ENCODE results near the gene SLC35F3. TPM values are rescaled to one million over a fixed set of nuclear protein-coding genes. Genes with fewer than 3 reads are reported as not detected.

Gene SLC35F3
- total and polyA plus RNA-seq, 2 experiments from 2014 or later = 0.80 to 1.3 TPM

DNA sequence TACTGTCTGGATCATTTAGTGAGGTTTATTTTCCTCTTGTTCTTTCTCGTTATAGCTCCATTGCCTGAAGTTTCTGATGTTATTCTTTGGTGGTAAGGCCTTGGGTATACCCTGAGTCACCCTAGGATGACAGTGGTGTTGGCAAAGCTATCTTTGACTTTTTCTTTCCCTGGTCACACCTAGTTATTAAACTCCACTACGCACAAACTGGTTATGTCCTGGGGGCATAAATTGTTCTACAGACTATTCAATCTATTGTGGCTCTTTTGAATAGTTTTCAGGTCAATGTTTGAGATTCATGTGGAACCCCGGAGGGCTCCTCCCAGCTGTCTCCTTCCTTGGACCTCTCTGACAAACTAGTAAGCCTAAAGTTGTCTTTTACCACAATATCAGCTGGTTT, 157.7 kb downstream of the SLC35F3 start:
- H3K4me1 ChIP-seq (ENCODE audit: insufficient read depth) = no peaks in the 10 kb centered on the region
- H3K9me3 ChIP-seq (ENCODE audit: low read depth) = no peaks in the 10 kb centered on the region
- no peak overlapping the region for H2AFZ ChIP-seq
- TF ChIP-seq EZH2 (IDR thresholded peaks at IDR 0.05; ENCODE audit: borderline replicate concordance) = no peak
- TF ChIP-seq EZH2phosphoT487 (IDR thresholded peaks at IDR 0.05; ENCODE audit: low read depth, severe bottlenecking, unreplicated experiment) = no peak
- no peak for TF ChIP-seq CTCF (IDR thresholded peaks at IDR 0.05; ENCODE audit: poor library complexity)
- 79% methylated on average over 3 of the region's 3 CpGs for WGBS (ENCODE audit: low lambda C conversion rate, missing lambda C conversion rate)
- H3K9me2 ChIP-seq (replicated peaks; ENCODE audit: insufficient read depth) = no peaks in the 10 kb centered on the region
- H3K27me3 ChIP-seq = no peaks in the 10 kb centered on the region
- no peak for DNase-seq (ENCODE audit: low spot score)
- no peak overlapping the region for H3K27ac ChIP-seq
- no peaks in the 10 kb centered on the region for H4K20me1 ChIP-seq (ENCODE audit: insufficient read depth, poor library complexity, severe bottlenecking)
- no peak overlapping the region for H3K4me3 ChIP-seq
- H3K4me2 ChIP-seq = no peak overlapping the region
- H3K79me2 ChIP-seq = no peaks in the 10 kb centered on the region
- H3K36me3 ChIP-seq (replicated peaks; ENCODE audit: insufficient read depth, low read depth) = no peaks in the 10 kb centered on the region

DNA sequence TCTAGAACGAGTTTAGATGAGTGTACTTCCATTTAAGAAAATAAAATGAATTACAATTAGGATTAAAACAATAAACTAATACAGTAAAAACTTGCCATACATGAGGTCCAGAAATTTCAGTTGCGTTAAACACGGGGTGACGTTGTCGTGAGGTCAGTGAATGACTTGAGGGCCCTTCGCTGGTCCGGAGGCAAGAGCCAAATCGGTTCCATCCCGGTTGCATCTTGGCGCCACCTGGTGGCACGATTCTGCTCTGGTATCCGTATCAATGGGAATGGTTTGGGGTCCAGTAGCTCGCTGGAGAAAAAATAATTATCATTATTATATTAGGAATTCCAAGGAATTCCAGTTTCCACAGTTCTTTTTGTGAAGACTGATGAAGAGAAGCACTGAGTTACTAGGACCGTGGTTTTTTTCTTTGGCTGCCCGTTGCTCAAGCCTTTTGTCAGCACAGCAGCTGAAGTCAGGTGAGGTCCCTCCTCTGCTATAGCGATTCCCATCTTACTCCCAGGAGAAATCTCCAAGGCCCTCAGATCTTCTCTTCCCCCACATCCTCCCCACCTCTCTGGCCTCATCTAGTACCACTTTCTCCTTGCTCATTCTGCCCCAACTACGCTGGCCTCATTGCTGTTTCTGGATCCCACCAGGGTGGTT, 161.4 kb downstream of the SLC35F3 start:
- Histone ChIP-seq H3K79me2 (no peaks in the 10 kb centered on the region), H3K27ac (no peak overlapping the region), H3K9me3 (ENCODE audit: low read depth) (no peaks in the 10 kb centered on the region), H3K4me3 (no peak overlapping the region), H3K4me2 (no peak overlapping the region), H3K27me3 (no peaks in the 10 kb centered on the region), H2AFZ (no peak overlapping the region), H3K36me3 (replicated peaks; ENCODE audit: insufficient read depth, low read depth) (no peaks in the 10 kb centered on the region), H4K20me1 (ENCODE audit: insufficient read depth, poor library complexity, severe bottlenecking) (no peaks in the 10 kb centered on the region), H3K9me2 (replicated peaks; ENCODE audit: insufficient read depth) (no peaks in the 10 kb centered on the region), H3K4me1 (ENCODE audit: insufficient read depth) (no peaks in the 10 kb centered on the region)
- TF ChIP-seq EZH2phosphoT487 (IDR thresholded peaks at IDR 0.05; ENCODE audit: low read depth, severe bottlenecking, unreplicated experiment) (no peak), CTCF (IDR thresholded peaks at IDR 0.05; ENCODE audit: poor library complexity) (peak; percentile 81)
- WGBS (ENCODE audit: low lambda C conversion rate, missing lambda C conversion rate) = 29% methylated on average over 17 of the region's 17 CpGs
- peak; percentile 84 for DNase-seq (ENCODE audit: low spot score)

GRCh38 chr1:234067581-234068337, 163.3 kb downstream of the SLC35F3 start:
- Histone ChIP-seq H3K9me2 (replicated peaks; ENCODE audit: insufficient read depth) (no peaks in the 10 kb centered on the region), H3K79me2 (no peaks in the 10 kb centered on the region), H3K4me1 (ENCODE audit: insufficient read depth) (no peaks in the 10 kb centered on the region), H3K36me3 (replicated peaks; ENCODE audit: insufficient read depth, low read depth) (no peaks in the 10 kb centered on the region), H3K4me2 (no peak overlapping the region), H3K9me3 (ENCODE audit: low read depth) (no peaks in the 10 kb centered on the region), H3K27me3 (no peaks in the 10 kb centered on the region), H4K20me1 (ENCODE audit: insufficient read depth, poor library complexity, severe bottlenecking) (no peaks in the 10 kb centered on the region), H3K27ac (no peak overlapping the region), H3K4me3 (no peak overlapping the region), H2AFZ (no peak overlapping the region)
- no peak for TF ChIP-seq CTCF (IDR thresholded peaks at IDR 0.05; ENCODE audit: poor library complexity)
- no peak for TF ChIP-seq EZH2phosphoT487 (IDR thresholded peaks at IDR 0.05; ENCODE audit: low read depth, severe bottlenecking, unreplicated experiment)
- no peak for TF ChIP-seq EZH2 (IDR thresholded peaks at IDR 0.05; ENCODE audit: borderline replicate concordance)
- 77% methylated on average over 8 of the region's 8 CpGs for WGBS (ENCODE audit: low lambda C conversion rate, missing lambda C conversion rate)
- no peak for DNase-seq (ENCODE audit: low spot score)
